Stimulated activated CD8-positive, alpha-beta memory T cell treated with anti-CD3 and anti-CD28 coated beads, Interleukin-15, amount 100 ng/mL, for 1 hour (primary cell): Measurements from ENCODE around the gene ATL1.
"Not testable (repeated sequence)": the region's sequence is repeated elsewhere in the genome, so short reads cannot be mapped to it uniquely, and the experiment has no call there.

Source experiments
- DNase-seq: peaks from one replicate; pipeline ENCODE4 v3.0.0-alpha.2; 2020; ENCODE audit warnings: low read depth

The ATL1 gene

DNA sequence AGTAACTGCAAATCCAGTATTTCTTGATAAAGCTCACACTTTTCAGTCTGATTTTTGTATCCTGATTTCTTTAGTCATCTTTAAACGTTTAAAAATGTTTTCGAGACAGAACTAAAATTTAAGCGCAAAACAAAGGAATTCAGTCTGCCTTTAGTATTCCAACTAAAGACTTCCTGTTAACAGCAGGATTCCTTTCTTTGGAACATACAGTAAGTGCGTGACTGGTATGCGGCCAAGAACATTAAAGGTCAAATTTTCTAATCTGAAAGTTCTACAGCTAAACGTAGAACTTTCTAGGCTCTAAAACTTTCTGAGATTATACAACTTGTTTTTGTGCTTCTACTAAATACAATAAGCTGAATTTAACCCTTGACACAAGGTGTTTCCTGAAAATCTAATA is 98.3 kb downstream of the ATL1 start:
- DNase-seq: no peak

- DNase-seq: no peak
Measured at GRCh38 chr14:50659327-50659974, 99.5 kb downstream of the ATL1 start.

DNA sequence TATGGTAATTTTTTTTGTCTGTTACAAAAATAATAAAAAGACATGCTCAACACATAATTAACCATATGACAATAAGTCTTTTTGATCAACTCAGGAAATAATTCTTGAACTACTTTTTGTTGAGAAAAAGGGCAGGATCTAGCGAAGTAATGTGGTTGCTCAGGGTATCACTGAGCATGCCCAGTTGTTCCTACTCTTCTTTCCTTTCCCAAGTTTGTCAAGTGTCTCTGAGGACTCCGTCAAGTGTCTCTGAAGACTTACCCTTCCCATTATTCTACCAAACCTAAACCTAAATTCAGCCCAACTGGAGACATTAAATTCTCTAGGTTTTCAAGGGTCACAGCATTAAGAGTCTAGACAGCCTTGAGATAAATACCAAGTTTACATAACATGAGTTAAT is 104.6 kb downstream of the ATL1 start:
- not testable (repeated sequence) for DNase-seq

DNA sequence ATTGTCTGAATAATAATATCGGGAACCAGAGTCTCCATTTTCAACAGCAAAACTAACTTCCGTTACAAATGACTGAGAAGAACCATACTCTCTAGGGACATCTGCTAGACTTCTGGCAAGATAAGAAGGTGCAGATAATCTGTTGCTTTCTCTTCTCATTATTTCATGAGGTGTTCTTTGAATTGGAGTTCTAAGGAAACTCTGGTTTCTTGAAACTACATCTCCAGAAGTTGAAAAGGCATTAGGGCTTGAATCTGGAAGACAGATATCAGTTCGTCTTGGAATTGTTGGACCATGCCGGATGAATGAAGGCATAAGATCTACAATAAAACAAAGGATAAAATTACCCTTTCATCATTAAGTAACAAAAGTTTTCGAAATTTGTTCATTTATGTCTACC is 105.4 kb downstream of the ATL1 start:
- DNase-seq: not testable (repeated sequence)

DNA sequence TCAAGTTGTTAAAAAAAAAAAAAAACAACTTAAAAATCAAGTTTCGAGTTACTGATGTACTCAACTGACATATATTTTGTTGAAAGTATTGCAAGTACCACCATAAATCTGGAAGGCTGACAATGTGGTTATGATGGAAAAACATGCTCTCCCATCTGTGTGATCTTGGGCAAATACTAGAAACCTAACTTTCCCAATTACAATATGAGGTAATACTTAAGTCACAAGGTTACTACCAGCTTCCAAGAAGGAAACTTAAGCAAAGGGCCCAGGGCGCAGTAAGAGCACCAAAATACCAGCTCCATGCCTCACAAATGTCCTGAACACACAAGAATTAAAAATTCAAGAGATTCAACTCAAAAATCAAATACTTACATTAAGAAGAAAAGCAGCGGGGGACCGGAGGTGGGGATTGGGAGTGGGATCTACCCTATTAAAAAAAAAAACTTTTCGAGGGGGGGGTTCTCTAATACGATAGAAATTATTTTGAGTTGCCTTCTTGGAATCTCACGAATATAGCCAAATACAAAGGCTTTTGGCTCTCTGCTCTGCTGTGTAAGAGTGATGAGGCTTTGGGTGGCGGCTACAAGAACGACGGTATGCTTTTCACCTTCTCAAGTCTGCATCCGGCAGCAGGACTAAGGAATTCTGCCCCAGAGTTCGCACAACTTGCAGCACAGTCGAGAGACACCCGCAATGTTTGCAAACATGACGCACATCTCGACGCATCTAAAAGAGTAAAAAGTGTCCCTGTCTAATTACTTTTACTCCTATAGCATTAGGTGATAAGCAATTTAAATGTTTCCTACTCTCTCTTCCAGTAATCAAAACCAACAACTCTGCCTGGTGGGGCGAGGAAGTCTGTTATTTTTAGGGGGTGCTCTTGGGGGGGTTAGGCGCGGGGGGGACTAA is 107.1 kb downstream of the ATL1 start:
- no peak for DNase-seq

- no peak for DNase-seq
Measured at GRCh38 chr14:50667684-50667995, 107.7 kb downstream of the ATL1 start.

GRCh38 chr14:50667996-50668825 is 108.3 kb downstream of the ATL1 start, which contains the start of gene SAV1:
SAV1 (minus strand) TSS chr14:50668306; CDS start chr14:50667967, 339 bp downstream.
- peak; percentile 9 for DNase-seq

GRCh38 chr14:50668826-50669143 is 108.8 kb downstream of the ATL1 start:
- DNase-seq: no peak

- no peak for DNase-seq
Measured at GRCh38 chr14:50669441-50669986, 109.6 kb downstream of the ATL1 start.

DNA sequence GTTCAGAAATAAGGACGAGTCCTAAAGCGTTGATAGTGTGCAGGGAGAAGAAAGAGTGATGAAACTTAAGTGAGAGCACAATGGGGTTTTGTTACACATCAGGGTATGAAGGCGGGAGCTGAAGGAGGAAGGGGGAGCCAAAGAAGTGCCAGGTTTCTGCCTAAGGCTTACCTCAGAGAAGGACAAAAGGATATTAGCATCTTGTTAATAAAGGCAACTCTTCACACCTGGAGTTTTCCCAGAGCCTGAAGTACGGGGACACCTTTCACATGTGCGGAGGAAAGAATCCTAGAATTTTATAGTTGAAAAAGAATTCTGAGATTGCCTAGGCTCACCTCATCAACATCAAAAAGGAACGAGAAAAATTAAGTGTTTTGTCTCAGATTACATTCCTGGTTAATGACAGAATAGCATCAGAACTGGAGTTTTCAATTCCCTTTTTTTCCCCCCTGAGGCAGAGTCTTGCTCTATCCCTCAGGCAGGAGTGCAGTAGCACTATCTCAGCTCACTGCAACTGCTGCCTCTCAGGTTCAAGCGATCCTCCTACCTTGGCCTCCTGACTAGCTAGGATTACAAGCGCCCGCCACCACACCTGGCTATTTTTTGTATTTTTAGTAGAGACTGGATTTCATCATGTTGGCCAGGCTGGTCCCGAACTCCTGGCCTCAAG is 110.4 kb downstream of the ATL1 start:
- no peak for DNase-seq

DNA sequence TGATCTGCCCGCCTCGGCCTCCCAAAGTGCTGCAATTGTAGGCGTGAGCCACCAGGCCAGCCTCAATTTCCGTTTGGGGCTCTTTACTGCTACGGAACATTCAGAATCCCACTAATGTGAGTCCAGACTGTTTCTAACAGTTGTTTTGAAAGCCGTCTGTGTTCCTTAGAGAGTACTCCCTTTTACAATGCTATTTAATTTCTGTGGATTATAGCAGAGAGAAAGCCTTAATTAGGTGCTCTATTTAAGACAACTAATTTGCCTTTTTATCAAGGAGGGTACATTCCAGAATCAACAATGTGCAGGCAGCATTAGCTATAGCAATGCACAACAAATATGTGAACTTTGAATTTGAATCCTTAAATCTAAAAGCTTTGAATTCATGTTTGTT is 110.9 kb downstream of the ATL1 start:
- DNase-seq: no peak

DNA sequence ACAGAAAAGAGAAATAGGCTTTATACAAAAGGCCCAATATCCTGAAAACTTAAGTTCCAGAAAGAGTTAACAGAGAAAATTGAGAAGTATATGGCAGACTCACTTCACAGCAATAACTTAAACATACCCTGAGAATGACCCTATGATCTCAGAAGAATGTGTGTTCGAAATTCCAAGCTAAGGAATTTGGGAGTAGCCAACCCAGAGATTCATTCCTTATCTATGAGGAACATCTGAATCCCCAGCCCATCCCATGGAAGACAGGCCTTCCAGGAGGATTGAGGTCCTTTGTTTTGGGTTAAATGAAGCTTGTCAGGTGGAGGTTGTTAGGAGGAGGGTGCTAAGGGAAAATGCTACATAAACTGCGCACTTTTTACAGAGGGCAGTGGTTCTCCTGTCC is 115.7 kb downstream of the ATL1 start:
- no peak for DNase-seq

- no peak for DNase-seq
Measured at GRCh38 chr14:50676814-50677516, 117.0 kb downstream of the ATL1 start.

- DNase-seq: no peak
Measured at GRCh38 chr14:50677527-50678063, 117.7 kb downstream of the ATL1 start.

GRCh38 chr14:50678163-50678562 is 118.2 kb downstream of the ATL1 start:
- DNase-seq: no peak

- no peak for DNase-seq
Measured at GRCh38 chr14:50679674-50680073, 119.7 kb downstream of the ATL1 start.
